HG03342 (cell line): ENCODE data around the gene RTN4RL1.

Source experiments
- ATAC-seq: cut with Tn5 transposase; IDR thresholded peaks from one replicate; pipeline ENCODE4 v1.9.1; 2021; ENCODE audit warnings: mild to moderate bottlenecking, moderate library complexity; ENCODE audit not compliant: unreplicated experiment

Gene RTN4RL1

GRCh38 chr17:2025220-2025621 lies at the start of gene RTN4RL1:
Gene RTN4RL1 (minus strand): TSS chr17:2025334. CDS start chr17:2024865, 469 bp downstream.
- no peak for ATAC-seq

- ATAC-seq = no peak
These were observed 49.8 kb upstream of the RTN4RL1 start for GRCh38 chr17:2074919-2075318.

- ATAC-seq = no peak
These were observed 46.5 kb upstream of the RTN4RL1 start for GRCh38 chr17:2071455-2072281.

DNA sequence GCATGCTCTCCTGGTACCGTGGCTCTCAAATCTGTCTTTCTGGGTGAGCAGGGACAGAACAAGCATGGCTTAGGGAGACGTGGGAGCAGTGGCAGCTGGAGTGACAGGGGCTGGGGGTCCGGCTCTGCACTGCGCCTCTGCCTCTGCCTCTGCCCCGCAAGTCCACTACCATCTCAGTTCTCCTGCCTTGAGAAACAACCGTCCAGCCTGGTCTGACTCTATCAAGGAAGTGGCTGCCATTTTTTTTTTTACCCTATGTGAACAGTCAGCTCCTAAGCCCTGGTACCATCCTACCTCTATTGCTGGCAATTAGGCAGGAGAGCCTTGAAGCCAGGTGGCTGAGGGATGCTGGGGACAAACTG lies 45.9 kb upstream of the RTN4RL1 start:
- no peak for ATAC-seq

DNA sequence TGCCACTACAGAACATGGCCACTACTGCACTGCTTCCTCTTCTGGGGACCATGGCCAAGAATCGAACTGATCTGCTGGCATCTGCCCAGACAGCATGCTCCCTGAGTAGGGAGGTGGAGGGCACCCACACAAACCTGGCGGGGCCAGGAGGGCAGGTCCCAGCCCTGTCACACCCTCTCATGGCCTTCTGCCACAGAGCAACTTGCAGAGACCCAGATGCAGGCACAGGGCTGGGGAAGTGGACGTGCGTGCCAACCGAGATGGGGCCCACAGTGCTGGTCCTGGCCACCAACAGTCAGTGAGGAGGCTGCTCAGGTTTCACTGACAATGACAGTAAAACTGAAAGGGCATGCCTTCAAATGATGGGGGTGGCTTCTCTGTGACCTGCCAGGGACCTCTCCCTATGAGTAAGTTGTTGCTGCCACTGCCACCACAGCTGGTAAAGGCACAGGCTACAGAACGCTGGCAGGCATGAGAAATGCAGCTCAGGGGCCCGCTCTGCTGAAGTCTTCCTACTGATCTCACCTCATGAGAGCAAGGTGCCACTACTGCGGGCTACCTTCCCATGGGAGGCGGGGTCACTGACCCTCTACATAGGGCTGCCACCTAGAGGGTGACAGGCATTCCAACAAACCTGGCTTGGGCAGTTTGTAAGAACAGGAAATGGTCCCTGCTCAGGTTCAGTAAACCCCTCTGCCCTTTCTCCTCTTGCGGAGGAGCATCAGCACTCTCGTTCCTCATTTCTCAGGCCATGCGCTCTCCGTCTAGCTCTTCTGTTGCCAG lies 45.3 kb upstream of the RTN4RL1 start:
- ATAC-seq = peak; percentile 68

DNA sequence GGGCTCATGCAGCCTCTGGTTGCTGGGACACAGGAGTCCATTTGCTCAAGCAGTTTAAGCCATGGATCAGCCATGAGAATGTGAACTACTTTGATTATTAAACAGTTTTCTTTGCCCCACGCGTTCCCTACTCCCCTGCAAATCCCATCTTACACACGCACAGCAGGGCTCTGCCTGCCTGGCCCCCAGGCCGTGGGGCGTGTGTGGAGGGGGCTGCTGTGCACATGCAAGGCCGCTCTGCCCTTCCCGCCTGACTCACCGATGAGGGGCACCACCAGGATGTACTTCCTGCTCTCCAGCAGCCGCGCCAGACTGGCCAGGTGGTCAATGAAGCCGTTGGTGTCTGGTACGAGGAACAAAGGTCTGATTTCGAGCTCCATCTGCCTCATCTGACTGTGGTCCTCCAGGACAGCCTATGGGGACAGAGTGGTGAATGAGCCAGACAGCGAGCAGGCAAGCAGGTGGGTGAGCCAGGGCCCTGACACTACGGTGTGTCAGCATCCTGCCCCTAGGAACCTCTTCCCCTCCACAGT lies 43.5 kb upstream of the RTN4RL1 start:
- no peak for ATAC-seq

DNA sequence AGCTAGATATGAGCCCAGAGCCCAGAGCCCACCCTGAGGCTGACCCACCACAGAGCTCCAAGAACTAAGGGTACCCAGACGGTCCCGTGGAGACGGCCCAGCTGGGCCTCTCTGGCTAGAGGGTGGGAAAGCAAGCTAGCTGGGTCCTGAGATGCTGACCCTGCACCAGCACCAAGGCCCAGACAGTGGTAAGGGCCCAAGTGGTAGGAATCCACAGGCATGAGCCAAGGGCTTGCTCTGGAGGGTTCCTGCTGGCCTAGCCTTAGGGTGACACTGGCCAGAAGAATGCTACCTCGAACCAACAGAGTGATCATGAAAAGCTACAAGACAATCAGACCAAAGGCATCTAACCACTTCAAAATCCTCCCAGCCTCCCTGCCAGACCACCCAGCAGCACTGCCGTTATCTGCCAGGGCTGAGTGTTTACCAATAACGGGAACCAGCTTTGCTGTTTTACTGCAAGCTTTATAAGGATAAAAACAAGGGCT lies 42.9 kb upstream of the RTN4RL1 start:
- ATAC-seq = no peak

GRCh38 chr17:2067608-2068024 lies 42.5 kb upstream of the RTN4RL1 start:
- ATAC-seq = no peak

- ATAC-seq = no peak
These were observed 42.0 kb upstream of the RTN4RL1 start for GRCh38 chr17:2067048-2067561.

DNA sequence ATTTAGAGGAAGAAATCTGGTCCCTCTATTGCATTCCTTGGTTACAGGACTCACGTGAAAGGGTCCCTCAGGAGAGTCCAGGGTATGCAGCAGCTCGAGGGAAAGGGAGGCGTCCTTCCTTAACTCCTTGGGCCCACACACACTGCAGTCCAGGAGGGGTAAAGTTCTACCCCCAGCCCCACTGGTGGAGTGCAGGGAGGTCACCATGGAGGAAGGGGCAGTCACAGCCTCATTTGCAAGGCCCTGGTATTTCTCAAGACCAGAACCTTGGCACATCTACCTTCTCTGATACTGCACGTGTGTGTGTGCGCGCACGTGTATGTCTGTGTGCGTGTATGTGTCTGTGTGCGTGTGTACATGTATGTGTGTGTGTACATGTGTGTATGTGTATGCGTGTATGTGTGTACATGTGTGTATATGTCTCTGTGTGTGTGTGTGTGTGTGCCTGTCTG lies 40.8 kb upstream of the RTN4RL1 start:
- no peak for ATAC-seq

GRCh38 chr17:2064980-2065785 lies 40.0 kb upstream of the RTN4RL1 start:
- ATAC-seq = peak; percentile 36

DNA sequence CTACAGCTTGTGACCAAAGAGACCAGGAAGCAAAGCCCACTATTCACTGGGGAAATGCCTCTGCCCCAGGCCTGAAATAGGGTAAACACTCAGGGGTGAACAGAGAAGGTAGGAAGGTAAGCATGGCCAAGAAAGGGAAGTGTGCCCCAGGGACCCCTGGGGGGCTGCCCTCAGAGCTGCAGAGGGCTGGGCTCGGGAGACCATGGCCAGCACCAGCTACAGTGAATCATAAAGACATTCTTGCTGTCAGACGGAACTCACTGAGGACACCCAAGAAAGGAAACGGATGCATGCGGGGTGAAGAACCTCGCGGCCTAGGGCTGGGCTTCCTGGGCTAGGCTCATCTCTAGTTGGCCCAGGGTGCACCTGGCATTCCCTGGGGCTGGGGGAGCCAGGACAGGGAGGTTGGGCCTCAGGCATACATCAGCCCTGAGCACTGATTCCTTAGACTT lies 39.4 kb upstream of the RTN4RL1 start:
- ATAC-seq = peak; percentile 22

DNA sequence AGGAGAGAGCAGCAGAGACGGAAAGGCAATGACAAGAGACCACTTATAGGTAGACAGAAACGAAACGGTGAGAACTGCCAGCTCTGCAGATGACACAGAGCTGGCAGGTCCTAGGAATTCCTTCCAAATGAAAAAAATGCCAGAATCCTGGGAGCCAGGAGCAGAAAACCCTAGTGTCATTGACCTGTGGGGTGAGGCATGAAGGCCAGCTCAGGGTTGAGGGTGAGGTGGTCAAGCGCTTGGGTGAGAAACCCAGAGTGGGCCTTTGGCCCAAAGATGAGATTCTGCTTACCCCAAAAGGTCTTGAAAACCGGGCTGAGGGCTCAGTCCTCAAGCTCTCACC lies 39.0 kb upstream of the RTN4RL1 start:
- no peak for ATAC-seq

- ATAC-seq = no peak
These were observed 38.4 kb upstream of the RTN4RL1 start for GRCh38 chr17:2063261-2064146.

- ATAC-seq = no peak
These were observed 37.5 kb upstream of the RTN4RL1 start for GRCh38 chr17:2062571-2063183.

- no peak for ATAC-seq
These were observed 36.4 kb upstream of the RTN4RL1 start for GRCh38 chr17:2061441-2061958.

DNA sequence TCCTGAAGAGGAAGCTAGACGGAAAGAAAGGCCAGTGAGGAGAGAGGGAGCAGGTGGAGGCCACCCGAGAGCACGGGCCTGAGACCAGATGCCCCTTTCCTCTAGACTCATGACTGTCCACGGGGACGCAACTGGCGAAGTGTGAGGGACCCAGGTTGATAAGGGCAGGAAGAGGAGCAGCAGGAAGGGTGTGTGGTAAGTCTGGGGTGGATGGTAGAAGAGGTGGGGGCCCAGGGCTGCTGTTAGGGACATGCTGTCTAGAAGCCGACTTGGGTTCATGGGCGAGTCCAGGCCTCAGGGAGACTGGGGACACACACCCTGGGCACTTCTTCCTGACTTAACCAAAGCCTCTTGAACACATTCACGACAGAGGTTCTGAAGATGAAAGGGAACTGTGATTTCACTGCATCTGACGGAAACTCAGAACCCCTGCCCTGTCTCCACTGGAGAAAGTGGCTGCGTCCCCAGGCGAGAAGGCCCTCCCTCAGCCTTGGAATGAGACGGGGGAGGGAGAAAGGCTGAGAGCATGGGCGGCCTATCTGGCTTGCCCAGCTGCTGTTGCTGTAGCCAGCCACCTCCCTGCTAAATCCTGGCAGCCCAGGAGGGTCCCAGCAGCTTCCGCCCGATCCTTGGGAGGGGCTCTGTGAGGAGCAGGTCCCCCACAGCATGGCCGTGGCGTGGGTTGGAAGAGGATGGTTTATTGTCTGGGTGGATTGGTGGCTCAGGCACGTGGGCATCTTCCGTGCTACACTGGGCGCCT lies 35.7 kb upstream of the RTN4RL1 start:
- no peak for ATAC-seq

DNA sequence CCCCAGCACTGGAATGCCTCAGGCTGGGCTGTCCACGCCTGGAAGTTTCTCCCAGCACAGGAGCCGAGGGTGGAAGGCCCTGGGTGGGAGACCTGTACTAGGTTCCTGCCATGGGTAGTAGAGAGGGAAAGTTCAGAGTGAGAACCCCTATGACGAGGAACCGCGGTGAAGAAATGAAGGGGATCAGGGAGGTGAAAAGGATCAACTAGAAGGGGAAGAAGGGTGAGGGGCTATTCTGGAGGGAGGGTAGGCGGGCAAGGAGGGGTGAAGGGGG lies 35.2 kb upstream of the RTN4RL1 start:
- no peak for ATAC-seq
